ENCODE results near the gene UNK.

DNA sequence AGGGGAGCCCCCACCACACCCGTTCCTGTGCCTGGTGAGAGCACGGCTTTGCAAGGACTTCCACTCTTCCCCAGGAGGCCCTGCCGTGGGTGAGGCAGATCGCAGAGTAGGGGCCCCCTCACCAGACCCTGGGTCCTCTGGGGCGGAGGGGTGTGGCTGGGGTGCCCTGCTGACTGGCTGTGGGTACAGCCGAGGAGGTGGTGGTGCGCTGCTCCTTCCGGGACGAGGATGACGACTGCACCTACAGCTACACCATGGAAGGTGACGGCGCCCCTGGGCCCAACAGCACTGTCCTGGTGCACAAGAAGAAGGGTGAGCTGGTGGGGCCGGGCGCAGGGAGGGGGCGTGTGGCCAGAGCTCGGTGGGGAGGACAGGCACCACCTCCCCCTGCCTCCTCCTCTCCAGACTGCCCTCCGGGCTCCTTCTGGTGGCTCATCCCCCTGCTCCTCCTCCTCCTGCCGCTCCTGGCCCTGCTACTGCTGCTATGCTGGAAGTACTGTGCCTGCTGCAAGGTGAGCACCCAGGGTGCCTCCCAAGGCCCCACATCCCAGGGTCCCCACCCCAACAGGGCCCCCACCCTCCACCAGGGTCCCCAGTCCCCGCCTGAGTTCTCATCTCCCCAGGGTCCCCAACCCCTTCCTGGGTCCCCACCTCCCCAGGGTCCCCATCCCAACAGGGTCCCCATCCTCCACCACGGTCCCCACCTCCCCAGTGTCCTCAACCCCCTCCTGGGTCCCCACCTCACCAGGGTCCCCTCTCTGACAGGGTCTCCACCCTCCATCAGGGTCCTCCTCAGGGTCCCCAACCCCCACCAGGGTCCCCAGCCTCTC lies 47.3 kb upstream of the UNK start:
- TF ChIP-seq, protein P1, sequence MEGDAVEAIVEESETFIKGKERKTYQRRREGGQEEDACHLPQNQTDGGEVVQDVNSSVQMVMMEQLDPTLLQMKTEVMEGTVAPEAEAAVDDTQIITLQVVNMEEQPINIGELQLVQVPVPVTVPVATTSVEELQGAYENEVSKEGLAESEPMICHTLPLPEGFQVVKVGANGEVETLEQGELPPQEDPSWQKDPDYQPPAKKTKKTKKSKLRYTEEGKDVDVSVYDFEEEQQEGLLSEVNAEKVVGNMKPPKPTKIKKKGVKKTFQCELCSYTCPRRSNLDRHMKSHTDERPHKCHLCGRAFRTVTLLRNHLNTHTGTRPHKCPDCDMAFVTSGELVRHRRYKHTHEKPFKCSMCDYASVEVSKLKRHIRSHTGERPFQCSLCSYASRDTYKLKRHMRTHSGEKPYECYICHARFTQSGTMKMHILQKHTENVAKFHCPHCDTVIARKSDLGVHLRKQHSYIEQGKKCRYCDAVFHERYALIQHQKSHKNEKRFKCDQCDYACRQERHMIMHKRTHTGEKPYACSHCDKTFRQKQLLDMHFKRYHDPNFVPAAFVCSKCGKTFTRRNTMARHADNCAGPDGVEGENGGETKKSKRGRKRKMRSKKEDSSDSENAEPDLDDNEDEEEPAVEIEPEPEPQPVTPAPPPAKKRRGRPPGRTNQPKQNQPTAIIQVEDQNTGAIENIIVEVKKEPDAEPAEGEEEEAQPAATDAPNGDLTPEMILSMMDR (IDR thresholded peaks at IDR 0.05): no peak
- TF ChIP-seq POLR2A (IDR thresholded peaks at IDR 0.05) (no peak), POLR2AphosphoS5 (IDR thresholded peaks at IDR 0.05) (no peak)

Measured in sigmoid colon (tissue), 4 donors.